GM18505 (cell line): ENCODE measurements around the gene ZNF341.
"Not testable (repeated sequence)": the region's sequence is repeated elsewhere in the genome, so short reads cannot be mapped to it uniquely, and the experiment has no call there.

Experiments used
- ATAC-seq: cut with Tn5 transposase; IDR thresholded peaks from one replicate; pipeline ENCODE4 v1.9.1; 2021; ENCODE audit not compliant: unreplicated experiment
- POLR2A ChIP-seq: IDR thresholded peaks from 4 replicates; pipeline ENCODE4 v1.6.1; 2011; ENCODE audit warnings: borderline replicate concordance; ENCODE audit not compliant: insufficient read depth, insufficient read length; ENCODE audit errors: extremely low read depth

ZNF341 gene

GRCh38 chr20:33783818-33784217 is 52.0 kb downstream of the ZNF341 start:
- ATAC-seq: no peak
- TF ChIP-seq POLR2A: no peak

GRCh38 chr20:33784225-33784624 is 52.4 kb downstream of the ZNF341 start:
- TF ChIP-seq POLR2A: no peak
- ATAC-seq: no peak

- TF ChIP-seq POLR2A: no peak
Observed at GRCh38 chr20:33785503-33785902, 53.7 kb downstream of the ZNF341 start.

GRCh38 chr20:33787253-33787891 is 55.6 kb downstream of the ZNF341 start:
- ATAC-seq: no peak
- no peak for TF ChIP-seq POLR2A

More at GRCh38 chr20:33785503-33785902, 53.7 kb downstream of the ZNF341 start:
- ATAC-seq: no peak

- TF ChIP-seq POLR2A: no peak
- ATAC-seq: no peak
Observed at GRCh38 chr20:33788351-33789049, 56.7 kb downstream of the ZNF341 start.

- no peak for TF ChIP-seq POLR2A
- no peak for ATAC-seq
Observed at GRCh38 chr20:33789109-33789857, 57.5 kb downstream of the ZNF341 start.

- ATAC-seq: no peak
- no peak for TF ChIP-seq POLR2A
Observed at GRCh38 chr20:33789858-33790182, 58.0 kb downstream of the ZNF341 start.

GRCh38 chr20:33790566-33790965 is 58.8 kb downstream of the ZNF341 start:
- no peak for ATAC-seq
- TF ChIP-seq POLR2A: no peak

- ATAC-seq: no peak
- no peak for TF ChIP-seq POLR2A
Observed at GRCh38 chr20:33791021-33791420, 59.2 kb downstream of the ZNF341 start.

- no peak for ATAC-seq
- TF ChIP-seq POLR2A: no peak
Observed at GRCh38 chr20:33791540-33791939, 59.7 kb downstream of the ZNF341 start.

- no peak for TF ChIP-seq POLR2A
- no peak for ATAC-seq
Observed at GRCh38 chr20:33791959-33792597, 60.3 kb downstream of the ZNF341 start.

- ATAC-seq: not testable (repeated sequence)
Observed at GRCh38 chr20:33792598-33792989, 60.8 kb downstream of the ZNF341 start.

- ATAC-seq: no peak
- TF ChIP-seq POLR2A: no peak
Observed at GRCh38 chr20:33793011-33793931, 61.5 kb downstream of the ZNF341 start.

- no peak for ATAC-seq
- no peak for TF ChIP-seq POLR2A
Observed at GRCh38 chr20:33796263-33796906, 64.6 kb downstream of the ZNF341 start.
